K562 (cell line): ENCODE results near the gene LPAR3. TPM values are rescaled to one million over a fixed set of nuclear protein-coding genes. Genes with fewer than 3 reads are reported as not detected.

ENCODE experiments used
- CGGBP1 ChIP-seq: fragments of 250-450 bp; sonication (Bioruptor Pico); IDR thresholded peaks from 2 replicates; pipeline ENCODE4 v1.9.0; 2021; ENCODE audit warnings: mild to moderate bottlenecking
- DLX4 ChIP-seq: fragments of 250-450 bp; sonication (Bioruptor Pico); IDR thresholded peaks from 2 replicates; pipeline ENCODE4 v1.6.1; 2021; ENCODE audit warnings: mild to moderate bottlenecking
- ESRRB ChIP-seq: fragments of 250-450 bp; sonication (Bioruptor Pico); IDR thresholded peaks from 2 replicates; pipeline ENCODE4 v1.5.0; 2020; ENCODE audit warnings: mild to moderate bottlenecking, moderate library complexity, borderline replicate concordance
- EZH2 ChIP-seq: IDR thresholded peaks from 2 replicates; pipeline ENCODE4 v1.6.1; 2012; ENCODE audit warnings: low read depth, mild to moderate bottlenecking, inconsistent platforms, low read length, borderline replicate concordance
- HDGF ChIP-seq: fragments of 450-650 bp; IDR thresholded peaks from 2 replicates; pipeline ENCODE4 v1.6.1; 2016
- HNRNPUL1 ChIP-seq: fragments of 200-400 bp; formaldehyde crosslinking; IDR thresholded peaks from 2 replicates; pipeline ENCODE4 v1.6.1; 2017; ENCODE audit warnings: low read length
- JUNB ChIP-seq: fragments of 450-650 bp; formaldehyde crosslinking; conservative IDR thresholded peaks from 2 replicates; pipeline ENCODE4 v1.4.0; 2020; ENCODE audit warnings: mild to moderate bottlenecking
- L3MBTL2 ChIP-seq: fragments of 450-650 bp; IDR thresholded peaks from 2 replicates; pipeline ENCODE4 v1.6.1; 2016; ENCODE audit warnings: mild to moderate bottlenecking, moderate library complexity
- MAZ ChIP-seq, 2 experiments: fragments of 450-650 bp in 1 of 2; sonication (generic) in 1 of 2; formaldehyde crosslinking; IDR thresholded peaks in 1 of 2; conservative IDR thresholded peaks in 1 of 2; 2 replicates each; pipeline versions ENCODE4 v1.4.0 to v1.5.0; 2020; ENCODE audit warnings: mild to moderate bottlenecking in 1 of 2, missing genetic modification reagents in 1 of 2
- MED1 ChIP-seq: sonication (generic); formaldehyde crosslinking; IDR thresholded peaks from 2 replicates; pipeline ENCODE4 v1.8.1; 2023; ENCODE audit warnings: missing genetic modification reagents, borderline replicate concordance
- PTTG1 ChIP-seq: fragments of 450-650 bp; IDR thresholded peaks from 2 replicates; pipeline ENCODE4 v1.6.1; 2016; ENCODE audit warnings: low read depth, mild to moderate bottlenecking, missing genetic modification characterization, missing compliant biosample characterization
- RUNX1 ChIP-seq: sonication (generic); IDR thresholded peaks from 2 replicates; pipeline ENCODE4 v1.6.1; 2016; ENCODE audit warnings: antibody characterized with exemption, low read depth
- SMAD2 ChIP-seq: fragments of 150-350 bp; IDR thresholded peaks from 2 replicates; pipeline ENCODE4 v1.6.1; 2014; ENCODE audit warnings: low read depth, mild to moderate bottlenecking, low read length
- SPI1 ChIP-seq: IDR thresholded peaks from 2 replicates; pipeline ENCODE4 v1.6.1; 2011; ENCODE audit warnings: low read depth, low read length, control low read depth, borderline replicate concordance
- TBL1XR1 ChIP-seq, 2 experiments: IDR thresholded peaks; 2 replicates each; pipeline ENCODE4 v1.6.1; 2012; ENCODE audit warnings: improper control_type of control experiment in 2 of 2, low read length in 2 of 2, mild to moderate bottlenecking in 1 of 2
- ZNF12 ChIP-seq: sonication (generic); formaldehyde crosslinking; IDR thresholded peaks from 2 replicates; pipeline ENCODE4 v1.4.0; 2020; ENCODE audit warnings: mild to moderate bottlenecking, missing genetic modification reagents
- ZNF274 ChIP-seq: IDR thresholded peaks from 2 replicates; pipeline ENCODE4 v1.6.1; 2011; ENCODE audit warnings: low read depth, mild to moderate bottlenecking, low read length, moderate library complexity, borderline replicate concordance
- ZNF316 ChIP-seq: fragments of 450-650 bp; IDR thresholded peaks from 2 replicates; pipeline ENCODE4 v1.6.1; 2016
- polyA plus RNA-seq, 8 experiments: library from polyadenylated mRNA; depleted of rRNA in 4 of 8; stranded (reverse) in 5 of 8; unstranded in 3 of 8; fragments of >200 nt; fragmentation: Nextera tagmentation in 2 of 8; fragmentation: Illumina TruSeq in 1 of 8; extraction: Ambion mirVana in 2 of 8; extraction: Trizol in 1 of 8; gene quantifications; 2 replicates each; pipeline versions ENCODE4 v1.2.1 to v1.2.3, GENCODE V29; 2011 to 2014; ENCODE audit warnings: inconsistent platforms in 1 of 8, missing spikeins in 1 of 8
- total RNA-seq, 7 experiments: library from RNA; depleted of rRNA in 6 of 7; stranded (reverse); fragments of >200 nt in 6 of 7; fragmentation: Illumina TruSeq in 2 of 7; extraction: Trizol in 2 of 7; gene quantifications; 2 replicates each; pipeline versions ENCODE4 v1.2.1 to v1.2.3, GENCODE V29; 2011 to 2021; ENCODE audit warnings: low replicate concordance in 1 of 7

Gene LPAR3
- total and polyA plus RNA-seq, 9 of the 15 experiments (the other 6 are each of a cell fraction or from before 2014, with no cell fraction given): 0.11 TPM; not detected in 8

- TF ChIP-seq EZH2 (no peak), MAZ (CRISPR knock-in tag; conservative IDR thresholded peaks at IDR 0.05 in 1 of 2, IDR thresholded peaks at IDR 0.05 in 1 of 2) (peak; percentile 37 to 42; a peak in 1 of 4 replicates), SMAD2 (no peak), MED1 (CRISPR knock-in tag) (no peak), ZNF274 (no peak), SPI1 (no peak), HNRNPUL1 (no peak), RUNX1 (no peak), CGGBP1 (CRISPR knock-in tag) (no peak), HDGF (no peak), TBL1XR1 (IDR thresholded peaks at IDR 0.05; ENCODE audit: low read length in 2 of 2) (0 out of 4 replicates have a peak, but pooled peaks of 1 of the 2 experiments have one; percentile 23), DLX4 (CRISPR knock-in tag) (no peak), ZNF12 (no peak), ZNF316 (no peak), JUNB (CRISPR knock-in tag) (no peak), PTTG1 (tag) (no peak), ESRRB (no peak), L3MBTL2 (no peak)
Measured at GRCh38 chr1:84781946-84782771, 110.8 kb downstream of the LPAR3 start (continued).
